ENCODE data around the gene LIMA1. TPM values are rescaled to one million over a fixed set of nuclear protein-coding genes. Genes with fewer than 3 reads are reported as not detected.

The LIMA1 gene
- total RNA-seq, 1 donor = 377 TPM

- H3K4me3 ChIP-seq (ENCODE audit: low read depth, low read length) = no peak overlapping the region
- no peak for DNase-seq (ENCODE audit: low read depth)
- no peak for TF ChIP-seq CTCF (IDR thresholded peaks at IDR 0.05; ENCODE audit: insufficient read depth, low read depth, low read length)
These were observed 52.0 kb downstream of the LIMA1 start for GRCh38 chr12:50231346-50231745.

GRCh38 chr12:50230217-50230616 is 53.1 kb downstream of the LIMA1 start:
- H3K4me3 ChIP-seq (ENCODE audit: low read depth, low read length) = no peak overlapping the region
- no peak for TF ChIP-seq CTCF (IDR thresholded peaks at IDR 0.05; ENCODE audit: insufficient read depth, low read depth, low read length)
- DNase-seq (ENCODE audit: low read depth) = no peak

GRCh38 chr12:50224026-50224692 is 59.2 kb downstream of the LIMA1 start:
- H3K4me3 ChIP-seq (ENCODE audit: low read depth, low read length) = no peak overlapping the region
- no peak for TF ChIP-seq CTCF (IDR thresholded peaks at IDR 0.05; ENCODE audit: insufficient read depth, low read depth, low read length)
- DNase-seq (ENCODE audit: low read depth) = no peak

- DNase-seq (ENCODE audit: low read depth) = peak; percentile 96
- peak; percentile 48 for TF ChIP-seq CTCF (IDR thresholded peaks at IDR 0.05; ENCODE audit: insufficient read depth, low read depth, low read length)
- H3K4me3 ChIP-seq (ENCODE audit: low read depth, low read length) = peak overlapping the region; percentile 91
These were observed 61.0 kb downstream of the LIMA1 start for GRCh38 chr12:50222275-50222783.

- DNase-seq (ENCODE audit: low read depth) = peak; percentile 98
- no peak for TF ChIP-seq CTCF (IDR thresholded peaks at IDR 0.05; ENCODE audit: insufficient read depth, low read depth, low read length)
- peak overlapping the region; percentile 91 for H3K4me3 ChIP-seq (ENCODE audit: low read depth, low read length)
These were observed 61.9 kb downstream of the LIMA1 start for GRCh38 chr12:50221228-50222008.

- H3K4me3 ChIP-seq (ENCODE audit: low read depth, low read length) = peak overlapping the region; percentile 91
- no peak for TF ChIP-seq CTCF (IDR thresholded peaks at IDR 0.05; ENCODE audit: insufficient read depth, low read depth, low read length)
- peak; percentile 79 for DNase-seq (ENCODE audit: low read depth)
These were observed 62.8 kb downstream of the LIMA1 start for GRCh38 chr12:50220363-50220995.

Measured in fibroblast of villous mesenchyme (primary cell).